Retinal pigment epithelial cell (primary cell): ENCODE results near the gene DGKI.
A peak's percentile ranks its signal among the peaks of the same experiment; 100 is the strongest.

Source experiments
- DNase-seq: peaks from one replicate; pipeline ENCODE4 v3.0.0-alpha.2; 2010; ENCODE audit warnings: low read depth
- H3K4me3 ChIP-seq: 2 replicates; pipeline ENCODE4 v1.5.1; 2011; ENCODE audit warnings: mild to moderate bottlenecking, low read length, control low read depth, moderate library complexity
- TF ChIP-seq, protein P1 (sequence below): conservative IDR thresholded peaks from 2 replicates; pipeline ENCODE4 v1.5.1; 2011; ENCODE audit warnings: low read depth, low read length, control low read depth, inconsistent platforms

The DGKI gene

DNA sequence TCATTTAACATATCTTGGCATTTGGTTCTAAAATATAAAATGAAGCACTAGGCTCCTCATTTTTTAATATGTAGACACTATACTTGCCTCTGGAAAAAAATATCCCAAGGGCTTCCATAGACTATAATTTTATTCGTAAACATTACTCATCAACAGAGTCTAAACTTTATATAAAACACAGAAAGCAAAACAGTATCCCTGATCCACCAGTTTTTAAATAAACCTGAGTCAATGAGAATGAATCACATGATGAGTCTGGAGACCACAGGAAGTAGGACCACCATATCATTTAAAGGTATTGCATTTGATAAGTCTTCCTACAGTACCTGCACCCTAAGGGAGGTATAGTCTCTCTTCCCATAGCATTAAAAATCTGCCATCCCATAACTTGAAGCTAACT, 228.0 kb downstream of the DGKI start:
- no peak for DNase-seq
- H3K4me3 ChIP-seq: no peak overlapping the region
- TF ChIP-seq, protein P1, sequence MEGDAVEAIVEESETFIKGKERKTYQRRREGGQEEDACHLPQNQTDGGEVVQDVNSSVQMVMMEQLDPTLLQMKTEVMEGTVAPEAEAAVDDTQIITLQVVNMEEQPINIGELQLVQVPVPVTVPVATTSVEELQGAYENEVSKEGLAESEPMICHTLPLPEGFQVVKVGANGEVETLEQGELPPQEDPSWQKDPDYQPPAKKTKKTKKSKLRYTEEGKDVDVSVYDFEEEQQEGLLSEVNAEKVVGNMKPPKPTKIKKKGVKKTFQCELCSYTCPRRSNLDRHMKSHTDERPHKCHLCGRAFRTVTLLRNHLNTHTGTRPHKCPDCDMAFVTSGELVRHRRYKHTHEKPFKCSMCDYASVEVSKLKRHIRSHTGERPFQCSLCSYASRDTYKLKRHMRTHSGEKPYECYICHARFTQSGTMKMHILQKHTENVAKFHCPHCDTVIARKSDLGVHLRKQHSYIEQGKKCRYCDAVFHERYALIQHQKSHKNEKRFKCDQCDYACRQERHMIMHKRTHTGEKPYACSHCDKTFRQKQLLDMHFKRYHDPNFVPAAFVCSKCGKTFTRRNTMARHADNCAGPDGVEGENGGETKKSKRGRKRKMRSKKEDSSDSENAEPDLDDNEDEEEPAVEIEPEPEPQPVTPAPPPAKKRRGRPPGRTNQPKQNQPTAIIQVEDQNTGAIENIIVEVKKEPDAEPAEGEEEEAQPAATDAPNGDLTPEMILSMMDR: no peak

DNA sequence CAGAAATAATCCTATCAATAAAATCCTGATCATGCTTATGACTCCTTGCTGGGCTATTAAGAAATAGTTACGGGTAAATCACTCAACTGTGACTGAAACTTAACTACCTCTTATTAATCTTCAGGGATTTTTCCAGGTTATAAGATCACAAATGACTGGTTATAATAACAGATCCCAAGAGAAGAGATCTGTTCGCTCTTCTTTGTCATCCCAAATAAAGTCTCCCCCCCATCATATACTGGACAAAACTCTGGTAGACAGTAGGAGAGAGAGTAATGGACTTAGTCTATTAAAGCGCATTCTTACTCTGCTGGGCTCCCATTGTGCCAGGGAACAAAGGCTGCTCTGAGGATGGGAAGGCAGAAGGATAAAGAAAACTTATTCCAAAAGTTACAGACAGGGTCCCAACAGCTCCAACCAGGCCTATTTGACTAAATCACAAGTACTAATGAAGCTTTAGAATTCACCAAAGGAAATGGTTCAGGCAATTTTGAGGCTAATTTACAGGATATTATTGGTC, 233.7 kb downstream of the DGKI start:
- TF ChIP-seq, protein P1: no peak
- no peak for DNase-seq
- no peak overlapping the region for H3K4me3 ChIP-seq

DNA sequence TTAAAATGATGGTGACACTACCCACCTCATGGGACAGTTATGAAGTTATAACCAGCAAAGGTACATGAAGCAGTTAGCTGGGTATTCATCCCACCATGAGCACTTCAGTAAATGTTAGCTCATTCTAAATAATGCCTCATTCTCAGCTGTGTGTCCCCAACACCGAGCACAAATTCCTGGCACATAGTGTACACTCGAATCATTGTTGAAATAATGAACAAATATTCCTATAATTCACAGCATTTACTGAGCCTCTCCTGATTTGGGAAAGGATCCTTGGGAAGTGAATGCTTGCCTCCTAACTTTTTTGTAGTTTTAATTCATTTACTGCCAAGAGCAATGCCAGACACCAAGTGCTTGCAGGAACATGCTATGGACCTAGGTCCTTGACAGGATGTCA, 235.2 kb downstream of the DGKI start:
- TF ChIP-seq, protein P1: no peak
- no peak overlapping the region for H3K4me3 ChIP-seq
- no peak for DNase-seq

DNA sequence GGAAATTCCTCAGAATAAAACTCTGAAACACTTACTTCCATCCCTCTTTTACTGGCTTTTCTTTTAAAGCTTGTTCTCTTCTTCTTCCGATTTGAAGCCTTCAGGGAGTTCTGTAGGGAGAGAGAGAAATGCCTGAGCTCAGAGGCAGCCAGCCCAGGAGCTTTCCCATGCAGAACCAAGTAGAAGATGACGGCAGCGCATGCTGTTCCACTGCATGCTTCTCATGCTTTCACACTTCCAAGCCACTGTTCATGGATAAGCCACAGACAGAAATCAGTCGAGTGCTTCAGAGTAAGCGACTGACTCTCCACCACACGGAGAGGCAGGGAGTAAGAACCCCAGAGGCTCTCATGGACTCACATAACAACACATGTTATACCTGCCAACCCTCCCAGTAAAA, 237.3 kb downstream of the DGKI start:
- TF ChIP-seq, protein P1: no peak
- H3K4me3 ChIP-seq: no peak overlapping the region
- no peak for DNase-seq

DNA sequence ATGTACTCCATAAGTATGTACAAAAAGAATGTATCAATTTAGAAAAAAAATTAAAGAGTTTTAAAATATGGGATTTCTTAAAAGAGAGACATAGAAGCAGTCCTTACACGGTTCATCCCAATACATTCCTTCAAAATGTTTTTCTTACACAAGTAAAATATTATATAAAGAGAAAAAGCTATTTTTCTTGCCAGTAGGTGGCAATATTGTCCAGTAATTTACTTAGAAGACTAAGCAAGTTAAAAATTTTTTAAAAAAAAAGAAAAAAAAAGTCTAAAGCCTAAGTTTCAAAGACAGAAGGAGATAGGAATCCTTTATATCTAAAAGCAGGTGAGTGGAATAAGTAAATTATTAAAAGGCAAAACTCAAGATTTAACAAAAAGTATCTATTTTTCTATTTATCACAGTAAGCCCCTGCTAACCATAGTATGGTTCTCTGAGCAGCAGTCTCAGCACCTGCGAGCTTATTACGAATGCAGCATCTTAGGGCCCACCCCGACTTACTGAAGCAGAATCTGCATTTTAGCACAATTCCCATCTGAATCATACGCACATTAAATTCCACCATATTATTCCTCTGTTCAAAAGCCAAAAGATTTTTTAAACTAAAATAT, 240.6 kb downstream of the DGKI start:
- TF ChIP-seq, protein P1: peak; percentile 30
- no peak overlapping the region for H3K4me3 ChIP-seq
- DNase-seq: no peak

DNA sequence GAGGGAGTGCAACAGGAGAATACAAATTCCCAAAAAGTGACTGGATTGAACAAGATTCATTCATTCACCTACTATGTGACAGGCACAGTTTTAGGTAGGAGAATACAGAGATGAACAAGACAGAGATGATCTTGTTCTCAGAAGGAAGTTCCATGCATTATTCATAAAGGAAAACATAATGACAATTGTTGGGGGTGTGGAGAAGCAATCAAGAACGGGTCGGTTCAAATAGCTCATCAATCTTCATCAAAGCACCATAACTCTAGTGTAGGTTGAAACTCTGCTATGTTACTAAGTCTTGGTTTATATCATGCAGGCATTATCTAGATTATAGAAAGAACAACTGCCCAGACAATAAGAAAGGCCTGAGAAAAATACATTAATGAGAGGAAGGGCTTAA, 243.7 kb downstream of the DGKI start:
- TF ChIP-seq, protein P1: no peak
- H3K4me3 ChIP-seq: no peak overlapping the region
- no peak for DNase-seq

DNA sequence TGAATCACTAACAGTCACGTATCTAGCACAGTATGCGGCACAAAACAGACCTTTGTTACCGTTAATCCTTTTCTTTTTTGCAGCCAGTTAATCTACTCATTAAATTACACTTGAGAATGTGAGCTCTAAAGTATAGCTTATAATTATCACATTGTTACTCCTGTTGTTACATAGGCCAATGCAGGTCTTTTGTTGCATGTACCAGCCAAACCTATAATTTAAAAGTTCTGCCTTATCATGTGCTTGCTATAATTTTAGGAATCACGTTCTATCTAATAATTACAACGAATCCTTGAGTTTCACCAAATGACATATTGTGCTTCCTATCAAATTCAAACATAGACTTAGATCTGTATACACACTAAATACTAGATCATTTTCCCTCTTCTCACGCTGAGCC, 245.1 kb downstream of the DGKI start:
- no peak overlapping the region for H3K4me3 ChIP-seq
- DNase-seq: no peak
- TF ChIP-seq, protein P1: no peak
